Suprapubic skin (tissue), 4 donors: Measurements from ENCODE around the gene ANOS1. TPM values are rescaled to one million over a fixed set of nuclear protein-coding genes. Genes with fewer than 3 reads are reported as not detected.

Source experiments
- DNase-seq, 2 donors: peaks; one replicate each; pipeline ENCODE4 v3.0.0-alpha.2; 2019; ENCODE audit warnings: low spot score in 2 of 2
- H3K27ac ChIP-seq: fragments of 200-600 bp; sonication (generic); one replicate; pipeline ENCODE4 v1.5.1; 2019
- H3K27me3 ChIP-seq: fragments of 200-600 bp; sonication (generic); one replicate; pipeline ENCODE4 v1.5.1; 2019
- H3K36me3 ChIP-seq: fragments of 200-600 bp; sonication (generic); one replicate; pipeline ENCODE4 v1.5.1; 2019
- H3K4me1 ChIP-seq: fragments of 200-600 bp; sonication (generic); one replicate; pipeline ENCODE4 v1.5.1; 2019
- H3K4me3 ChIP-seq: fragments of 200-600 bp; sonication (generic); one replicate; pipeline ENCODE4 v1.5.1; 2019; ENCODE audit warnings: mild to moderate bottlenecking
- H3K9me3 ChIP-seq: fragments of 200-600 bp; sonication (generic); one replicate; pipeline ENCODE4 v1.5.1; 2019
- EP300 ChIP-seq: sonication (generic); formaldehyde crosslinking; IDR thresholded peaks from one replicate; pipeline ENCODE4 v1.6.1; 2017; ENCODE audit warnings: antibody characterized with exemption
- POLR2A ChIP-seq, 2 donors: fragments of 450-650 bp; IDR thresholded peaks; one replicate each; pipeline ENCODE4 v1.6.1; 2017; ENCODE audit warnings: antibody characterized with exemption in 2 of 2, mild to moderate bottlenecking in 2 of 2, moderate library complexity in 2 of 2
- POLR2AphosphoS5 ChIP-seq, 3 donors: sonication (generic); formaldehyde crosslinking; IDR thresholded peaks; one replicate each; pipeline ENCODE4 v1.6.1; 2017; ENCODE audit warnings: antibody characterized with exemption in 3 of 3
- WGBS: methylation state at CpG from one replicate; pipeline ENCODE4 v1.1.5; 2018; 5-methylcytosine and 5-hydroxymethylcytosine counted together
- total RNA-seq, 4 donors: library from RNA; depleted of rRNA; stranded (reverse); fragments of >200 nt; gene quantifications; one replicate each; pipeline ENCODE4 v1.1.0, GENCODE V29; 2016
- TF ChIP-seq, protein P1 (sequence below), 2 donors: fragments of 200-600 bp in 1 of 2; fragments of 450-650 bp in 1 of 2; sonication (generic) in 1 of 2; IDR thresholded peaks; one replicate each; pipeline ENCODE4 v1.5.1; 2016 to 2019; ENCODE audit warnings: antibody characterized with exemption in 2 of 2, mild to moderate bottlenecking in 1 of 2, moderate library complexity in 1 of 2

ANOS1 gene
- total RNA-seq, 4 donors from 2014 or later = 3.8 to 9.7 (median 5.7) TPM

DNA sequence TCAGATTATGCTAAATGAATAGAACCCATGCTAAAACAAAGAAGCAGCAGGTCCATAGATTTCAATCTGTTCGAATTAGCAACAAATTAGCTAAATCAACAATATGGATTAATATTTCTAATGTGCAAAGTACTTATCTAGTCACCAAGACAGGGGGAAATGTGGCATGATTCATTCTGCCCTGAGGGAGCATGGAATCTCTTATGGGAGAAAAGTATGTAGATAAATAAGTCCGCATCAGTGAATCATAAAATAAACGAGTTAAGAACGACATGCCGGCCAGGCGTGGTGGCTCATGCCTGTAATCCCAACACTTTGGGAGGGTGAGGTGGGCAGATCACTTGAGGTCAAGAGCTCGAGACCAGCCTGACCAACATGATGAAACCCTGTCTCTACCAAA is 102.1 kb downstream of the ANOS1 start:
- H3K27ac ChIP-seq = no peak overlapping the region
- no peaks in the 10 kb centered on the region for H3K27me3 ChIP-seq
- H3K9me3 ChIP-seq = no peaks in the 10 kb centered on the region
- DNase-seq = no peak
- no peaks in the 10 kb centered on the region for H3K36me3 ChIP-seq
- no peaks in the 10 kb centered on the region for H3K4me1 ChIP-seq
- 67% methylated on average over 7 of the region's 7 CpGs for WGBS
- no peak for TF ChIP-seq POLR2A (IDR thresholded peaks at IDR 0.05)
- TF ChIP-seq POLR2AphosphoS5 (IDR thresholded peaks at IDR 0.05) = no peak
- TF ChIP-seq, protein P1, sequence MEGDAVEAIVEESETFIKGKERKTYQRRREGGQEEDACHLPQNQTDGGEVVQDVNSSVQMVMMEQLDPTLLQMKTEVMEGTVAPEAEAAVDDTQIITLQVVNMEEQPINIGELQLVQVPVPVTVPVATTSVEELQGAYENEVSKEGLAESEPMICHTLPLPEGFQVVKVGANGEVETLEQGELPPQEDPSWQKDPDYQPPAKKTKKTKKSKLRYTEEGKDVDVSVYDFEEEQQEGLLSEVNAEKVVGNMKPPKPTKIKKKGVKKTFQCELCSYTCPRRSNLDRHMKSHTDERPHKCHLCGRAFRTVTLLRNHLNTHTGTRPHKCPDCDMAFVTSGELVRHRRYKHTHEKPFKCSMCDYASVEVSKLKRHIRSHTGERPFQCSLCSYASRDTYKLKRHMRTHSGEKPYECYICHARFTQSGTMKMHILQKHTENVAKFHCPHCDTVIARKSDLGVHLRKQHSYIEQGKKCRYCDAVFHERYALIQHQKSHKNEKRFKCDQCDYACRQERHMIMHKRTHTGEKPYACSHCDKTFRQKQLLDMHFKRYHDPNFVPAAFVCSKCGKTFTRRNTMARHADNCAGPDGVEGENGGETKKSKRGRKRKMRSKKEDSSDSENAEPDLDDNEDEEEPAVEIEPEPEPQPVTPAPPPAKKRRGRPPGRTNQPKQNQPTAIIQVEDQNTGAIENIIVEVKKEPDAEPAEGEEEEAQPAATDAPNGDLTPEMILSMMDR (IDR thresholded peaks at IDR 0.05) = no peak
- TF ChIP-seq EP300 = no peak
- H3K4me3 ChIP-seq = no peak overlapping the region

DNA sequence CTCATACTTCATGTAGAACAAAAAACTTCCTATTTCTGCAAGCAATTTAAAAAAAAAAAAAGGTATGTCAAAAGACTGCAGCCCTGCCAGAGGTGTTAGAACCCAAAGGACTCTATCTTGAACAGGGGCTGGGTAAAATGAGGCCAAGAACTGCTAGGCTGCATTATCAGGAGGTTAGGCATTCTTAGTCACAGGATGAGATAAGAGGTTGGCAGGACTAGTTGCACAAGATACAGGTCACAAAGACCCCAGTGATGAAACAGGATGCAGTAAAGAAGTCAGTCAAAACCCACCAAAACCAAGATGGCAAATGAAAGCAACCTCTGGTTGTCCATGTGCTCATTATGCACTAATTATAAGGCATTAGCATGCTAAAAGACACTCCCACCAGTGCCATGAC is 104.1 kb downstream of the ANOS1 start:
- no peak for DNase-seq
- no peak overlapping the region for H3K4me3 ChIP-seq
- no peaks in the 10 kb centered on the region for H3K9me3 ChIP-seq
- no peak overlapping the region for H3K27ac ChIP-seq
- no peaks in the 10 kb centered on the region for H3K4me1 ChIP-seq
- TF ChIP-seq EP300 = no peak
- TF ChIP-seq POLR2AphosphoS5 (IDR thresholded peaks at IDR 0.05) = no peak
- TF ChIP-seq POLR2A (IDR thresholded peaks at IDR 0.05) = no peak
- TF ChIP-seq, protein P1 (IDR thresholded peaks at IDR 0.05) = no peak
- H3K27me3 ChIP-seq = no peaks in the 10 kb centered on the region
- H3K36me3 ChIP-seq = no peaks in the 10 kb centered on the region

DNA sequence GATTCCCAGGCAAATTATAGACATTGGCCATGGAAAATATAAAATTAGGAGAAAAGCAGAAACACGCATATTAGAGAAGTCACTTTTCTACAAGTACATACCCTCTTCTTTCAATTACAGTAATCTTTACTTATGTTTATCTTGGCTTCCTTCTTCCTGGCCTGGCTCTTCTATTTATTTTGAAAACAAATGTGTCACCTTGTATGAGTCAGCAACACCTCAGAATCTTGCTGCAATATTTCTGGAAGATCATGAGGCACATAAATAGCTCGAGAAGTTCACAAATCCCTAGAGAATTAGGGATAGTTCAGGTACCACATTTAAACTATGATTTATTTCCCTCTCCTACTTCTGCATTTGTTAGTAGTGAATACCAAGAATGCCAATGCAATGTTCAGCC is 124.6 kb downstream of the ANOS1 start:
- H3K4me3 ChIP-seq = no peak overlapping the region
- WGBS = 51% methylated on average over 2 of the region's 2 CpGs

DNA sequence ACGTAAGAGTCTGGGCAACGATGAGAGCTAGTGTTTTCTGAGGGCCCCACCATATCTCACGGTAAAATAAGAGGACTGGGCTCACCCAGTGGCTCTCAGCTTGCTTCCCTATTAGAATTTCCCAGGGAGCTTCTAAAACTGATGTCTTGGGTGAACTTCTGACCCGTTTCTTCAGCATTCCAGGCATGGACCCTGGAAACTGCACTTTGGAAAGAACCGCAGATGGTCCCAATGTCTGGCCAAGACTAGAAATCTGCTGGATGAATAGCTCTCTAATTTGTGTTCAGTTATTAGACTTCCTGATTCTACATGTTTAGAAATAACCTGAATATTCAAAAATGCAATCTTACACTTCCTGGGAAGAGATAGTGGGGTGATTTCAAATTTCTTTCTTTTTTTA is 127.8 kb downstream of the ANOS1 start:
- H3K4me1 ChIP-seq = no peaks in the 10 kb centered on the region

More for the DNA sequence above, 124.6 kb downstream of the ANOS1 start:
- Histone ChIP-seq H3K36me3 (no peaks in the 10 kb centered on the region), H3K27ac (no peak overlapping the region), H3K4me1 (no peaks in the 10 kb centered on the region), H3K27me3 (no peaks in the 10 kb centered on the region), H3K9me3 (no peaks in the 10 kb centered on the region)
- TF ChIP-seq, protein P1 (IDR thresholded peaks at IDR 0.05) = no peak
- TF ChIP-seq POLR2A (IDR thresholded peaks at IDR 0.05) = no peak
- no peak for TF ChIP-seq EP300
- TF ChIP-seq POLR2AphosphoS5 (IDR thresholded peaks at IDR 0.05) = no peak
- no peak for DNase-seq

DNA sequence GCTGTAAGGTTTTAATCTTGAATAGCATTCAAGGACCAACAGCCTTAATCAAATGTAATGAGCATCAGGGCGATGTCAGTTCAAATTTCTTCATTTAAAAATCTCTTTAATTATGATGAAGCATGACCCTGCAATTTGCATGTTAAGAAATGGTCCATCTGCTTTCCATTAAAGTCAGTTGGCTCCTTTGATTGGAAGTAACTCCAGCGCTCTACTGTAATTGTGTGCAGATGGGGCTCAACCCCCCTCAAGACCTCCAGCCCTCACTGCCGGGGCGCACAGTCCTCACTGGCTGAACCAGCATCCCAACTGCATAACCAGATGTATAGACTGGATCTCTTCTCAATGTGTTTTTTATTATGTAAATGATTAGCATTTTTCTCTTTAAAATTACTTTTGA is 140.4 kb downstream of the ANOS1 start:
- 74% methylated on average over 4 of the region's 4 CpGs for WGBS
- TF ChIP-seq EP300 (no peak), POLR2A (IDR thresholded peaks at IDR 0.05) (no peak), POLR2AphosphoS5 (IDR thresholded peaks at IDR 0.05) (no peak)
- TF ChIP-seq, protein P1 (IDR thresholded peaks at IDR 0.05) = no peak
- Histone ChIP-seq H3K9me3 (no peaks in the 10 kb centered on the region), H3K36me3 (no peaks in the 10 kb centered on the region), H3K4me3 (no peak overlapping the region), H3K27ac (no peak overlapping the region), H3K27me3 (no peaks in the 10 kb centered on the region), H3K4me1 (no peaks in the 10 kb centered on the region)
- no peak for DNase-seq

More for the DNA sequence above, 127.8 kb downstream of the ANOS1 start:
- 88% methylated on average over 5 of the region's 5 CpGs for WGBS
- TF ChIP-seq POLR2A (IDR thresholded peaks at IDR 0.05) (no peak), EP300 (no peak), POLR2AphosphoS5 (IDR thresholded peaks at IDR 0.05) (no peak)
- TF ChIP-seq, protein P1 (IDR thresholded peaks at IDR 0.05) = no peak
- Histone ChIP-seq H3K27me3 (no peaks in the 10 kb centered on the region), H3K36me3 (no peaks in the 10 kb centered on the region), H3K4me3 (no peak overlapping the region), H3K9me3 (no peaks in the 10 kb centered on the region), H3K27ac (no peak overlapping the region)
- no peak for DNase-seq
